ENCODE data around the gene TRMO.

DNA sequence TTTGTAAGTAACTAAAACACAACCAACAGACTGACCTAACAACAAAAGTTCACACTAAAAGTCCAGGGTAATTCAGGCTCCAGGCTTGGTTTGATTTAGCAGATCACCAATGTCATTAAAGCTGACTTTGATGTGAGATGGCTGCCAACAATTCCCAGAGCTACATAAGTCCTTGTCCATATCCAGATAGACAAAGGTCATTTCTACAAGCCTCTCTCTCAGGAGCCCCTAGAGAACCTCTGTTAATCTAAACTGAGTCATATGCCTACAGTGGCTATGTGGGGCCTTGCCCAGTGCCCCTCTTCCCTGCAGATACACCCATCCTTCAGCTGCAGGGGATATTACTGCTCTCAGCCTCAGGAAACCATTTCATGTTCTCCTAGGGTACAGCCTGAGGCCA, 42.6 kb upstream of the TRMO start:
- no peak for TF ChIP-seq EZH2 (optimal IDR thresholded peaks at IDR 0.05; ENCODE audit: low read depth, low read length)
- TF ChIP-seq, protein P1, sequence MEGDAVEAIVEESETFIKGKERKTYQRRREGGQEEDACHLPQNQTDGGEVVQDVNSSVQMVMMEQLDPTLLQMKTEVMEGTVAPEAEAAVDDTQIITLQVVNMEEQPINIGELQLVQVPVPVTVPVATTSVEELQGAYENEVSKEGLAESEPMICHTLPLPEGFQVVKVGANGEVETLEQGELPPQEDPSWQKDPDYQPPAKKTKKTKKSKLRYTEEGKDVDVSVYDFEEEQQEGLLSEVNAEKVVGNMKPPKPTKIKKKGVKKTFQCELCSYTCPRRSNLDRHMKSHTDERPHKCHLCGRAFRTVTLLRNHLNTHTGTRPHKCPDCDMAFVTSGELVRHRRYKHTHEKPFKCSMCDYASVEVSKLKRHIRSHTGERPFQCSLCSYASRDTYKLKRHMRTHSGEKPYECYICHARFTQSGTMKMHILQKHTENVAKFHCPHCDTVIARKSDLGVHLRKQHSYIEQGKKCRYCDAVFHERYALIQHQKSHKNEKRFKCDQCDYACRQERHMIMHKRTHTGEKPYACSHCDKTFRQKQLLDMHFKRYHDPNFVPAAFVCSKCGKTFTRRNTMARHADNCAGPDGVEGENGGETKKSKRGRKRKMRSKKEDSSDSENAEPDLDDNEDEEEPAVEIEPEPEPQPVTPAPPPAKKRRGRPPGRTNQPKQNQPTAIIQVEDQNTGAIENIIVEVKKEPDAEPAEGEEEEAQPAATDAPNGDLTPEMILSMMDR (IDR thresholded peaks at IDR 0.05; ENCODE audit: low read length), result no peak

Measured in MM.1S (cell line).